Gastrocnemius medialis (tissue), 4 donors: ENCODE measurements around the gene SCP2. TPM values are rescaled to one million over a fixed set of nuclear protein-coding genes. Genes with fewer than 3 reads are reported as not detected.

Source experiments
- ATAC-seq, 2 donors: fragments of 150-250 bp; one replicate each; pipeline ENCODE4 v1.9.1; 2016
- DNase-seq, 2 donors: peaks; one replicate each; pipeline ENCODE4 v3.0.0-alpha.2; 2019
- H3K27ac ChIP-seq, 4 donors: fragments of 200-600 bp; sonication (generic); 1 replicate in 1 of 4; 2 replicates in 3 of 4; pipeline ENCODE4 v1.5.1; 2016 to 2018; ENCODE audit warnings: mild to moderate bottlenecking in 2 of 4, moderate library complexity in 1 of 4
- H3K27me3 ChIP-seq, 3 donors: fragments of 200-600 bp; sonication (generic) in 2 of 3; 1 replicate in 1 of 3; 2 replicates in 2 of 3; pipeline versions ENCODE4 v1.5.1 to v1.6.0; 2016 to 2019; ENCODE audit warnings: mild to moderate bottlenecking in 1 of 3, moderate library complexity in 1 of 3
- H3K36me3 ChIP-seq, 2 donors: fragments of 200-600 bp; sonication (generic) in 1 of 2; one replicate each; pipeline ENCODE4 v1.5.1; 2017 to 2018
- H3K4me1 ChIP-seq, 2 donors: fragments of 200-600 bp; sonication (generic) in 1 of 2; one replicate each; pipeline ENCODE4 v1.5.1; 2016 to 2017; ENCODE audit warnings: mild to moderate bottlenecking in 2 of 2
- H3K4me3 ChIP-seq, 4 donors: fragments of 200-600 bp; sonication (generic) in 3 of 4; 1 replicate in 1 of 4; 2 replicates in 3 of 4; pipeline ENCODE4 v1.5.1; 2016 to 2019; ENCODE audit warnings: mild to moderate bottlenecking in 2 of 4
- H3K9me3 ChIP-seq, 3 donors: fragments of 200-600 bp; sonication (generic) in 2 of 3; 1 replicate in 1 of 3; 2 replicates in 2 of 3; pipeline ENCODE4 v1.5.1; 2016 to 2019
- POLR2A ChIP-seq, 2 donors: fragments of 450-650 bp; IDR thresholded peaks; one replicate each; pipeline ENCODE4 v1.6.1; 2017; ENCODE audit warnings: antibody characterized with exemption in 2 of 2, mild to moderate bottlenecking in 2 of 2, moderate library complexity in 2 of 2
- in situ Hi-C, 4 donors: fragments of 200-750 bp; cut with MboI; loops; one replicate each; pipeline versions ENCODE4 v1.15.0 to v1.8.0; 2017; ENCODE audit warnings: low sequenced_read_pairs in 4 of 4
- intact Hi-C: fragments of 100-400 bp; cut with DNase I; formaldehyde crosslinking; loops from one replicate; pipeline ENCODE4 v1.15.1; 2023; ENCODE audit warnings: low total_unique reads
- total RNA-seq, 4 donors: library from RNA; depleted of rRNA; stranded (reverse); fragments of >200 nt; gene quantifications; one replicate each; pipeline versions ENCODE4 v1.1.0 to v1.2.3, GENCODE V29; 2016
- TF ChIP-seq, protein P1 (sequence below), 5 experiments: fragments of 450-650 bp in 3 of 5; fragments of 200-600 bp in 2 of 5; sonication (generic) in 2 of 5; IDR thresholded peaks in 4 of 5; conservative IDR thresholded peaks in 1 of 5; 1 replicate in 4 of 5; 2 replicates in 1 of 5; pipeline ENCODE4 v1.5.1; 2016 to 2019; ENCODE audit warnings: antibody characterized with exemption in 5 of 5, mild to moderate bottlenecking in 3 of 5, moderate library complexity in 3 of 5

SCP2 gene
- total RNA-seq, 4 donors from 2014 or later, result 44.6 to 75.4 (median 61.1) TPM

DNA sequence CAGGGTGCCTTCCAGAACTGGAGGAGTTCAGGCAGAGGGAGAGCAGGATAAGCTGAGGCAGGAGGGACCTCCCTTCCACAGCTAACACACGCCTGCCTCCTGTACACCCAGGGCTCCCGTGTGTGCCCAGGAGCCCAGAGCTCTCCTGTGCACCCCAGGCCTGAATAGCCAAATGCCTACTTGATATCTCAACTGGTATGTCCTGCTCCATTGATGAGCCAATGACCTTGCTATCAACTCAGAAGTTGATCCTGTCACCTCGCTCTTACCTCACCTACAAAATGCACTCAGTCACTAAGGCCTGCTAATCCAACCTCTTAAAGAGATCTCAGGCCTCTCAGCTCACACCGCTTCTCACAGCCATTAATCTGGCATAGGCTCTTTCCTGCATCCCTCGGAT, 12.6 kb upstream of the SCP2 start:
- in situ Hi-C loops, result loop anchor here in 2 of 4 donors (25.0 kb wide), 1 partner anchor 273 kb away; the partner anchor contains the start of gene CPT2 (in 2 of the 2)

DNA sequence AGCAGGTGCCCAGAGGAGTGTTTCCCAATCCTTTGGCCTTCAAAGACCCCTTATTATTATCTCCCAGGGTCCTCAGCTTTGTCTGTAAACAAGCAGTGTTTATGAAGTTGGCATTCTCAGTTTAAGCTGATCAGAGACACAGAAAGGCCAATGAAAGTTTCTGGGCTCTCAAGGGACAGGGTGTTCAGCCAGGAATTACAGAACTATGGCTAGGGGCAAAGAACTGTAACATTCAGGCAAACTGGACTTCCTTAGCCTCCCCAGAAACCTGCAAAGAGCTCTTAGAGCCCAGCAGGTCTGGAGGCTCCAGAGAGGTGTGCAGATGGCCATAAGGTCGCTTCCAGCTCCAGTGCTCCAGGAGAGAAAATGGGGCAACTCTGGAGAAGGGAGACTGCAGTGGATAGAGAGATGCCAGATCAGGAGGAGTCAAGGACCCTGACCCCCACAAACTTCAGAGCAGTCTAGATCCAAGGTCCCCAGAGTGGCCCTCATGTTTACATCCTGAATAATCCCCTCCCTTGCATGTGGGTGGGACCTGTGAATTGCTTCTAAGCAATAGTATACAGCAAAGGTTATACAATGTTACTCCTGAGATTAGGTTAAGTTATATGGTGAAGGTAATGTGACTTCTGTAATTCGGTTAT, 11.7 kb upstream of the SCP2 start:
- Histone ChIP-seq H3K36me3 (no peaks in the 10 kb centered on the region), H3K27ac (peak overlapping the region; percentile 12 to 73 (median 52)), H3K4me1 (peaks cover 28 to 29% of the 10 kb centered on the region in 2 donors), H3K4me3 (no peak overlapping the region), H3K27me3 (no peaks in the 10 kb centered on the region), H3K9me3 (no peaks in the 10 kb centered on the region)
- no peak for TF ChIP-seq POLR2A (IDR thresholded peaks at IDR 0.05)
- TF ChIP-seq, protein P1, sequence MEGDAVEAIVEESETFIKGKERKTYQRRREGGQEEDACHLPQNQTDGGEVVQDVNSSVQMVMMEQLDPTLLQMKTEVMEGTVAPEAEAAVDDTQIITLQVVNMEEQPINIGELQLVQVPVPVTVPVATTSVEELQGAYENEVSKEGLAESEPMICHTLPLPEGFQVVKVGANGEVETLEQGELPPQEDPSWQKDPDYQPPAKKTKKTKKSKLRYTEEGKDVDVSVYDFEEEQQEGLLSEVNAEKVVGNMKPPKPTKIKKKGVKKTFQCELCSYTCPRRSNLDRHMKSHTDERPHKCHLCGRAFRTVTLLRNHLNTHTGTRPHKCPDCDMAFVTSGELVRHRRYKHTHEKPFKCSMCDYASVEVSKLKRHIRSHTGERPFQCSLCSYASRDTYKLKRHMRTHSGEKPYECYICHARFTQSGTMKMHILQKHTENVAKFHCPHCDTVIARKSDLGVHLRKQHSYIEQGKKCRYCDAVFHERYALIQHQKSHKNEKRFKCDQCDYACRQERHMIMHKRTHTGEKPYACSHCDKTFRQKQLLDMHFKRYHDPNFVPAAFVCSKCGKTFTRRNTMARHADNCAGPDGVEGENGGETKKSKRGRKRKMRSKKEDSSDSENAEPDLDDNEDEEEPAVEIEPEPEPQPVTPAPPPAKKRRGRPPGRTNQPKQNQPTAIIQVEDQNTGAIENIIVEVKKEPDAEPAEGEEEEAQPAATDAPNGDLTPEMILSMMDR (IDR thresholded peaks at IDR 0.05 in 4 of 5, conservative IDR thresholded peaks at IDR 0.05 in 1 of 5), result no peak
- DNase-seq (no peak), ATAC-seq (no peak)
- in situ Hi-C loops, result loop anchor here in 2 of 4 donors (25.0 kb wide), 1 partner anchor 272 kb away; the partner anchor contains the start of gene CPT2 (in 2 of the 2)
- intact Hi-C loops, result loop anchor here (5.0 kb wide), 1 partner anchor 138 kb away; no protein-coding TSS in a partner anchor

More for the DNA sequence above, 12.6 kb upstream of the SCP2 start:
- Histone ChIP-seq H3K9me3 (no peaks in the 10 kb centered on the region), H3K27ac (peak overlapping the region in 3 of 4 donors; percentile 37 to 73 (median 66)), H3K27me3 (no peaks in the 10 kb centered on the region), H3K4me1 (peaks cover 24 to 26% of the 10 kb centered on the region in 2 donors), H3K4me3 (no peak overlapping the region), H3K36me3 (no peaks in the 10 kb centered on the region)
- DNase-seq, result no peak
- intact Hi-C loops, result no loop called here
- no peak for ATAC-seq
- TF ChIP-seq, protein P1 (IDR thresholded peaks at IDR 0.05 in 4 of 5, conservative IDR thresholded peaks at IDR 0.05 in 1 of 5), result no peak
- no peak for TF ChIP-seq POLR2A (IDR thresholded peaks at IDR 0.05)

DNA sequence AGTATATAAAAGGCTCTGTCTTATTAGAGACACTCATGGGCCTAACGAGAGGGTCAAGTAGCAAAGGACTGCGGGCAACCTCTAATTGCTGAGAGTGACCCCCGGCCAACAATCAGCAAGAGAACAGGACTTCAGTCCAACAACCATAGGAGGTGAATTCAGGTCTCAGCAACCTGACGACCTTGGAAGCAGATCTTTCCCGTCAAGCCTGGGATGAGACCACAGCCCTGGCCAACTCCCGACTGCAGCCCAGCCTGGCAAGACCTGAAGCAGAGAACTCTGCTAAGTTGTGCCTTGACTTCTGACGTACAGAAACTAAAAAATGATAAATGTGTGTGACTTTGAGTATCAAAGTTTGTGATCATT, 11.2 kb upstream of the SCP2 start:
- Histone ChIP-seq H3K9me3 (no peaks in the 10 kb centered on the region), H3K4me3 (no peak overlapping the region), H3K4me1 (peaks cover 28 to 34% of the 10 kb centered on the region in 2 donors), H3K36me3 (no peaks in the 10 kb centered on the region), H3K27me3 (no peaks in the 10 kb centered on the region), H3K27ac (peak overlapping the region; percentile 12 to 73 (median 68))
- DNase-seq (no peak), ATAC-seq (no peak)
- intact Hi-C loops, result loop anchor here (5.0 kb wide), 1 partner anchor 139 kb away; no protein-coding TSS in a partner anchor
- TF ChIP-seq POLR2A (IDR thresholded peaks at IDR 0.05), result no peak
- TF ChIP-seq, protein P1 (IDR thresholded peaks at IDR 0.05 in 4 of 5, conservative IDR thresholded peaks at IDR 0.05 in 1 of 5), result no peak
- in situ Hi-C loops, result loop anchor here in 2 of 4 donors (25.0 kb wide), 1 partner anchor 271 kb away; the partner anchor contains the start of gene CPT2 (in 2 of the 2)

GRCh38 chr1:52916241-52916975, 10.7 kb upstream of the SCP2 start:
- H3K27ac ChIP-seq, result peak overlapping the region; percentile 12 to 73 (median 68)
- ATAC-seq (peak; percentile 14 to 22), DNase-seq (peak in 1 of 2 donors; percentile 40)
- H3K36me3 ChIP-seq, result no peaks in the 10 kb centered on the region
- TF ChIP-seq, protein P1 (IDR thresholded peaks at IDR 0.05 in 4 of 5, conservative IDR thresholded peaks at IDR 0.05 in 1 of 5), result no peak
- TF ChIP-seq POLR2A (IDR thresholded peaks at IDR 0.05), result no peak
- H3K27me3 ChIP-seq, result no peaks in the 10 kb centered on the region
- intact Hi-C loops, result loop anchor here (5.0 kb wide), 1 partner anchor 139 kb away; no protein-coding TSS in a partner anchor
- in situ Hi-C loops, result loop anchor here in 2 of 4 donors (25.0 kb wide), 1 partner anchor 271 kb away; the partner anchor contains the start of gene CPT2 (in 2 of the 2)
- H3K4me1 ChIP-seq, result peaks cover 28 to 37% of the 10 kb centered on the region in 2 donors
- H3K4me3 ChIP-seq, result no peak overlapping the region
- H3K9me3 ChIP-seq, result no peaks in the 10 kb centered on the region
